Stimulated activated CD4-positive, alpha-beta T cell treated with anti-CD3 and anti-CD28 coated beads, TNF-alpha, amount 100 ng/mL, for 4 hours (primary cell): Measurements from ENCODE around the gene LLPH.
"Not testable (repeated sequence)": the region's sequence is repeated elsewhere in the genome, so short reads cannot be mapped to it uniquely, and the experiment has no call there.

ENCODE experiments used
- DNase-seq, 3 experiments: peaks; one replicate each; pipeline ENCODE4 v3.0.0-alpha.2; 2020; ENCODE audit warnings: low read depth in 3 of 3

LLPH gene

GRCh38 chr12:66130267-66131066 is at the start of gene LLPH:
TSS of gene LLPH (minus strand) at chr12:66130750. CDS start at chr12:66129106, 1,644 bp downstream.
- DNase-seq: peak; percentile 70 to 85 (median 85)

GRCh38 chr12:66176105-66176900 is 45.8 kb upstream of the LLPH start:
- no peak for DNase-seq

DNA sequence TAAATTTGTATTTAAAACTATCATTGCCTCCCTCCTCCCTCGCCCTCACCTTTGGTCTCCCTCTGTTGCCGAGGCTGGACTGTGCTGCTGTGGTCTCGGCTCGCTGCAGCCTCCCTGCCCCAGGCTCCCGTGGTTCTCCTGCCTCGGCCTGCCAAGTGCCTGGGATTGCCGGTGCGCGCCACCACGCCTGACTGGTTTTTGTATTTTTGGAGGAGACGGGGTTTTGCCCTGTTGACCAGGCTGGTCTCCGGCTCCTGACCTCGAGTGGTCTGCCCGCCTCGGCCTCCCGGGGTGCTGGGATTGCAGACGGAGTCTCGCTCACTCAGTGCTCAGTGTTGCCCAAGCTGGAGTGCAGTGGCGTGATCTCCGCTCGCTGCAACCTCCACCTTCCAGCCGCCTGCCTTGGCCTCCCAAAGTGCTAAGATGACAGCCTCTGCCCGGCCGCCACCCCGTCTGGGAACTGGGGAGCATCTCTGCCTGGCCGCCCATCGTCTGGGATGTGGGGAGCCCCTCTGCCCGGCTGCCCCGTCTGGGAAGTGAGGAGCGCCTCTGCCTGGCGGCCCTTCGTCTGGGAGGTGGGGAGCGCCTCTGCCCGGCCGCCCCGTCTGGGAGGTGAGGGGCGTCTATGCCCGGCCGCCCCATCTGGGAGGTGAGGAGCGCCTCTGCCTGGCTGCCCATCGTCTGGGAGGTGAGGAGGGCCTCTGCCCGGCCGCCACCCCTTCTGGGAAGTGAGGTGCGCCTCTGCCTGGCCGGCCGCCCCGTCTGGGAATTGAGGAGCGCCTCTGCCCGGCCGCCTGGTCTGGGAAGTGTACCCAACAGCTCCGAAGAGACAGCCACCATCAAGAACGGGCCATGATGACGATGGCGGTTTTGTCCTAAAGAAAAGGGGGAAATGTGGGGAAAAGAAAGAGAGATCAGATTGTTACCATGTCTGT is 44.1 kb upstream of the LLPH start:
- not testable (repeated sequence) for DNase-seq

DNA sequence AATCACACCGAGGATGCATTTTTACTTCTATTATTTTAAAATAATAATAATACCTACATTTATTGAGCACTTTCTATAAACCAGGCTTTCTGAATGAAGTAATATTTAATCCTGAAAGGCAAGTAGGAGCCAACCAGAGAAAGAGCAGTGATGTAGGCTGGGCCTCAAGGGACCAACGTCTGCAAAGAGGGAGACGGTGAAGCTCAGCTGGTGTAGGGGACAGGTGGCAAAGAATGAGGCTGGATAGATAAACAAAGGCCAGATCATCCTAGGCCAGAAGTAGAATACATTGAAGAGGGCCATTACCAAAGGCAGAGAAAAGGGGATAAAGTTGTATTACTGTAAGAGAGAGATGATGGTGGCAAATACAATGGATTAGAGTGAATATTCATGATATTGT is 40.1 kb upstream of the LLPH start:
- no peak for DNase-seq

DNA sequence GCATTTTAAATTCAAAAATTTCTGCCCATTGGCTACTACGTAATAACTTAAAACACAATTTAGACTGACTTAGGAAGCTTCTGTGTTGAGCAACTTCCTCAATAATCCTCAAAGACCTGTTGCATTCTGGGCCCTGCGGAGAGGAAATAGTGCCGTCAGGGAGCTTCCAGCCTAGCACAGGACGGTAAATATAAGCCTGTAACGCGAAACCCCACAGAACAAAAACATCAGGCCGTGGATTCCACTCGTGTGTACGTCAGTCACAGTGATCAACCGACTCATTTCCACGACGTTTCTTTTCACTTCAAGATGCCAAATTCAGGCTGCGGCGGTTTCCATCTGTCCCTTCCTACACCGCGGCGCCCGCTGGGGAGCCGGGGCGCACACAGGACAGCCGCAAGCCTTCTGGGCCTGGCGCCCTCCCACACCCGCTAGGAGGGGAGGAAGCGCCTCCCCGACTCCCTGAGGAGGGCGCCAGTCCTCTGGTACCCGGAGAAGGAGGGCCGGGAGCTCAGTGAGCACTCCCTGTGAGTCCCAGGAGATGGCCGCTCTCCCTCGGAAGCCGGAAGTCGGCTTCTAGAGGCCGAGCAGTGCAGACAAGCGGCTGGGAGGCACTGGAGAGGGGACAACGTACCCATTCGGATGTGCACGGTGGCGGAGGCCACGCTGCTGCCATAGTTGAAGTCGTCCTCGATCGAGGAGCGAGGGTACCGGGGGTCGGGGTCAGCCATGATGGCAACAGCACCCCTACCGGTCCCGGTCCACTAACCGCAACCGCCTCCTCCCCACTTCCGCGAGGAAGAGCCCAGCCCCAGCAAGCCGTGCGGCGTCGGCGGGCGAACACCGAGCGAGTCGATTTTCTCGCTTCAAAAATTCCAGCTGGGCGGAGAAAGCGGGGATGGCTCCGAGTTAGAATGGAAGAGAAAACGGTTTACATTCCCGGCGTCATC is 38.9 kb upstream of the LLPH start, which contains the start of gene TMBIM4:
Gene TMBIM4, minus strand, starts transcription at position 776 of the 950 bp plus-strand sequence. Its CDS starts 45 bp downstream, at position 731.
- DNase-seq: peak; percentile 70 to 71 (median 71)

DNA sequence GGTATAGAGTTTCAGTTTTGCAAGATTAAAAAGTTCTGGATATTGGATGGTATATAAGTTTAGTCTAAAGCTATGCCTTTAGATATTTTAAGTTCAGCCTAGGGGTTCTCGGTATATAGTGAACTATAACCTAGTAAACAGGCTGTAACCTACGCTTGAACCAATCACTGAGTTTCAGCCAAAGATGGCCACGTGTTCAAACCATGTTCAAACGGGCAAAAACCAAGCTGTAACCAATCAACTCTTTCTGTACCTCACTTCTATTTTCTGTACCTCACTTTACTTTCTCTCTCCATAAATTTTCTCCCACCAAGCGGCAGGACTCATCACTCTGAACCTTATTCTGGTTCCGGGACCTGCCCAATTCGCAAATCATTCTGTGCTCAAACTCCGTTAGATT is 37.9 kb upstream of the LLPH start:
- no peak for DNase-seq

- no peak for DNase-seq
These were observed 36.0 kb upstream of the LLPH start for GRCh38 chr12:66166561-66166960.

DNA sequence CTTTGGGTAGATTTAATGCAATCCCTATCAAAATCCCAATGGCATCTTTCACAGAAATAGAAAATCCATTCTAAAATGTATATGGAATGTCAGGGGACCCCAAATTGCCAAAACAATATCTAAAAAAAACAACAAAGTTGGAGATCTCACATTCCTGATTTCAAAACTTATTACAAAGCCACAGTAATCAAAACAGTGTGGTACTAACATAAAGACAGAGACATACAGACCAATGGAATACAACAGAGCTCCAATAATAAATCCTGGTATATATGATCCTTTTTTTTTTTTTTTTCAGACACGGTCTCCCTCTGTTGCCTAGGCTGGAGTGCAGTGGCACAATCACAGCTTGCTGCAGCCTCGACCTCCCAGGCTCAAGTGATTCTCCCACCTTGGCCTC is 34.6 kb upstream of the LLPH start:
- DNase-seq: no peak

DNA sequence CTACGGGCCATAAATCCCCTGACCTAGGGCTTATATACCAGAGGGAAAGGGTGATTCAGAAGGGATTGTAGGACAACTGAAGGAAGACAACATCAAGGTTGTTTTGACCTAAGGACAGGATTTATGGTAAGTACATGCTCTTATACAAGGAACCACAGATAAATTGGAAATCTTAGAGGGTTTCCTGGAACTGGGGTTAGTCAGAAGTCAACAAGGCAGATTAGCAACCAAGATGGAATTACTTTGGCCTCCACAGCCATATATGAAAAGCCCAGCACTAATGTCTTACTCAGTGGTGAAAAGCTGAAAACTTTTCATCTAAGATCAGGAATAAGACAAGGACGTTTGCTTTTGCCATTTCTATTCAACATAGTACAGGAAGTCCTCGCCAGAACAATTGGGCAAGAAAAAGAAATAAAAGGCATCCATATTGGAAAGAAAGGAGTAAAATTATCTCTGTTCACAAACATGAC is 33.8 kb upstream of the LLPH start:
- no peak for DNase-seq

DNA sequence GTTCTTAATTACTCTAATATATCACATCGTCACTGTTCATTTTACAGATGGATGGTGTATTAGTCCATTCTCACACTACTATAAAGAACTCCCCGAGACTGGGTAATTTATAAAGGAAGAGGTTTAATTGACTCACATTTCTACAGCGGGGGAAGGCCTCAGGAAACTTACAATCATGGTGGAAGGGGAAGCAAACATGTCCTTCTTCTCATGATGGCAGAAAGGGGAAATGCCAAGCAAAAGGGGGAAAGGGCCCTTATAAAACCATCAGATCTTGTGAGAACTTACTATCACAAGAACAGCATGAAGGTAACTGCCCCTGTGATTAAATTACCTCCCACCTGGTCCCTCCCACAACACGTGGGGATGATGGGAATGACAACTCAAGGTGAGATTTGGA is 32.7 kb upstream of the LLPH start:
- DNase-seq: no peak

- DNase-seq: no peak
These were observed 32.2 kb upstream of the LLPH start for GRCh38 chr12:66162701-66163100.

GRCh38 chr12:66160704-66161103 is 30.2 kb upstream of the LLPH start:
- DNase-seq: no peak

DNA sequence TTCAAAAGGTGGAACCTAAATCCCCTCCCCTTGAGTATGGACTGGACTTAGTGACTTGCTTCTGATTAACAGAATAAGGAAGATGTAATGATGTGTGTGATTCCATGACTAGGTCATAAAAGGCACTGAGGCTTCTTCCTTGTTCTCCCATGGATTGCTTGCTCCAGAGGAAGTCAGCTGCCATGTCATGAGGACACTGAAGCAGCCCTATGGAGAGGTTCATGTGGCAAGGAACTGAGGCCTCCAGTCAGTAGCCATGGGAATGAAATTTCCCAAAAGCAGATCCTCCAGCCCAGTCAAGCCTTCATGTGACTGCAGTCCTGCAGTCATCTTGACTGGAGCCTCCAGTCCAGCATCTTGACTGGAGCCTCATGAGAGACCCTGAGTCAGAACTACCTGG is 28.6 kb upstream of the LLPH start:
- no peak for DNase-seq

- no peak for DNase-seq
These were observed 26.1 kb upstream of the LLPH start for GRCh38 chr12:66156654-66157053.

DNA sequence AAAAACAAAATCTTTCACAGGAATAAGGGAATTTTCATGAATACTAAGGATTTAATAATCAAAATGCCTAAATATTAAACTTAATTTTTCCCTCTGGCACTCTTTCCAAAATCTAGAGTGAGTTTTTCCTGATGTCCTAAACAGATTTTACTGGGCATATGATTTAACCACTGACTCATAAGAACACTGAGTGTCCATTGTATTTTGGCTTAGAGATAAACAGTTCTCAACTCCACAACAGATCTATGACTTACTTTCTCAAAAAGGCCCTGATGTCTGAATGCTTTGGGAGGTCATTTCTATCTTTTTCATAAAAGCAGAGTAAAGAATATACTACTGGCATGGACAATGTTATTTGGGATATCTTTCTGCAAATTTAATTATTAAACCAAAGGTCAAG is 24.2 kb upstream of the LLPH start:
- no peak for DNase-seq

DNA sequence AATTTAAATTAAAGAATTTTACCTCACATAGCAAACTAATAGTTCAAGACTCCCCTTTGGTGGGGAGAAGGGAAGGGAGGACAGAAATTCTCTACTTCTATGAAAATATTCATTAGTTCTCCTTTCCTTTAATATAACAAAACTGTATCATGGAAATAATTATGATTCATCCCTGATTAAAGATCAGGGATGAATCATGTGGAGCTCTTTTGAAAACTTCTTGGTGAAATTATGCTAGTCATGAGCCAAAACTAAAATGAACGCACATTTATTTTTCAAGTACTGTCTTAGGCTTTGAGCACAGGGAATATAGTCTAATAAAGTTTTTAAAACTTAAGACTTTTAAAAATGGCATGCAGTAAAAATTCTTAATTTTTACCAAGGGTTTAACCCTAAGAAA is 22.2 kb upstream of the LLPH start:
- DNase-seq: no peak

GRCh38 chr12:66149702-66150398 is 19.3 kb upstream of the LLPH start:
- DNase-seq: no peak

DNA sequence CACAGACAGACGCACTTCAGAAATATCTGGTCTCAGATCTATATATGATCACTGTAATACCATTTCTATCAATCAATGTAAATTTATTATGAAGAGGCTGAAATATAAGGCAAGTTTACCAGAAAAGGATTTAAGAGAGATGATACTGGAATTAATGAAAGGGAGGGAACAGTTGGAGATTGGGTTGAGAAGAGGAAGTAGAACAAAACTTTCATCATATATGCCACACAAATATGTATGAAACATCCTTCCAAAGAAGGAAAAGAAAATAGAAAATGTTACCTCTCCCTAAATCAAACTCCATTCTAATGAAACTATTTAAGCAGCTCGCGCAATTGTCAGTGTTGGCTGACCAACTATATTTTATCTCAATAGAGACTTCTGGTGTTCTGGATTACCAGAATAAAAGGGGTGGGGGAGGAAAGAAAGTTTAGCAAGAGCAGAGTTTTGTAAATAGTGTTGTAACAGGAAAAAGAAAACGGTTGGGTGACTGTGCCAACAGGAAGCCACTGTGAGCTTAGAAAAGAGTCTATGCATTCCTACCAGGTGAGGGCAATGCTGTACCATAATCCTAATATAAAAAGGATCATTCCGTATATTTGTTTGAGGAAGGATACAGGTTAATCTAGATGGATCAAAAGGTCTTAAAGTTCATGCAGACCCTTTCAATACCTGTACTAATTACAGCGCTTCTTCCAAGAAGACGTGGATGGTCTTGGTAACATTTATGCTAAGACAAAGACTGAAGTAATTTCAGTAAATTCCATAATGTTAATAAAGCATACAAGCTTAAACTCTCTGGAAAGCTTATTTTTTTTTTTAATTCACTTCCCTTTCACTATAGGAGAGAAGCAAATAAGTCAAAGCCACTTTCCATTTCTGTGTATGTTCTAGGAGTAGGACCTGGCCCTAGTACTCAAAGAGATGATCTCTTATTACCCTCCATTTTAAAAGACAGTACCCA is 14.5 kb upstream of the LLPH start:
- no peak for DNase-seq

DNA sequence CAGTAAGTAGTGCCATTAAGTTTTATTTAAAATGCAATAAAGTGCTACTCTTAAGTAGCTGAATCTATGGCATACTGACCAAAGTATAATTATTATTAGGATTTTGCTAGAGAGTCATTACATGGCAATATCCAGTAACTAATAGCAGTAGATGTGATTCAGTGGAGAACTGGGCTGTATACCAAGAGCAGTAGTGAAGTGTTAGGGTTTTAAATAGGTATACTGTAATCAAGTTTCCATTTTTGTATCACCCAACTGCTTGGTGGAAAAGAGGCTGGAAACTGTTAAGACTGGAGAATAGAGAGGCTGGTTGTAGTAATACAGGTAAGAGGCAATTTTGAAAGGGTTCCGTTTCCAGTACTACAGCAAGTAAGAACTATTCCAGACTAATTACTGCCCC is 13.3 kb upstream of the LLPH start:
- no peak for DNase-seq
